Fibroblast of mammary gland (primary cell): ENCODE measurements around the gene CACNA2D3.

Source experiments
- DNase-seq: peaks from one replicate; pipeline ENCODE4 v3.0.0-alpha.2; 2010; ENCODE audit warnings: low read depth
- H3K4me3 ChIP-seq: 2 replicates; pipeline ENCODE4 v1.5.1; 2011; ENCODE audit warnings: low read depth, mild to moderate bottlenecking, low read length, moderate library complexity; ENCODE audit not compliant: control insufficient read depth
- TF ChIP-seq, protein P1 (sequence below): conservative IDR thresholded peaks from 2 replicates; pipeline ENCODE4 v1.5.1; 2011; ENCODE audit warnings: low read depth, low read length, inconsistent platforms; ENCODE audit not compliant: control insufficient read depth, insufficient read depth

Gene CACNA2D3

GRCh38 chr3:54897028-54897711 is 774.8 kb downstream of the CACNA2D3 start:
- H3K4me3 ChIP-seq: no peak overlapping the region
- DNase-seq: peak; percentile 90
- TF ChIP-seq, protein P1, sequence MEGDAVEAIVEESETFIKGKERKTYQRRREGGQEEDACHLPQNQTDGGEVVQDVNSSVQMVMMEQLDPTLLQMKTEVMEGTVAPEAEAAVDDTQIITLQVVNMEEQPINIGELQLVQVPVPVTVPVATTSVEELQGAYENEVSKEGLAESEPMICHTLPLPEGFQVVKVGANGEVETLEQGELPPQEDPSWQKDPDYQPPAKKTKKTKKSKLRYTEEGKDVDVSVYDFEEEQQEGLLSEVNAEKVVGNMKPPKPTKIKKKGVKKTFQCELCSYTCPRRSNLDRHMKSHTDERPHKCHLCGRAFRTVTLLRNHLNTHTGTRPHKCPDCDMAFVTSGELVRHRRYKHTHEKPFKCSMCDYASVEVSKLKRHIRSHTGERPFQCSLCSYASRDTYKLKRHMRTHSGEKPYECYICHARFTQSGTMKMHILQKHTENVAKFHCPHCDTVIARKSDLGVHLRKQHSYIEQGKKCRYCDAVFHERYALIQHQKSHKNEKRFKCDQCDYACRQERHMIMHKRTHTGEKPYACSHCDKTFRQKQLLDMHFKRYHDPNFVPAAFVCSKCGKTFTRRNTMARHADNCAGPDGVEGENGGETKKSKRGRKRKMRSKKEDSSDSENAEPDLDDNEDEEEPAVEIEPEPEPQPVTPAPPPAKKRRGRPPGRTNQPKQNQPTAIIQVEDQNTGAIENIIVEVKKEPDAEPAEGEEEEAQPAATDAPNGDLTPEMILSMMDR: no peak

DNA sequence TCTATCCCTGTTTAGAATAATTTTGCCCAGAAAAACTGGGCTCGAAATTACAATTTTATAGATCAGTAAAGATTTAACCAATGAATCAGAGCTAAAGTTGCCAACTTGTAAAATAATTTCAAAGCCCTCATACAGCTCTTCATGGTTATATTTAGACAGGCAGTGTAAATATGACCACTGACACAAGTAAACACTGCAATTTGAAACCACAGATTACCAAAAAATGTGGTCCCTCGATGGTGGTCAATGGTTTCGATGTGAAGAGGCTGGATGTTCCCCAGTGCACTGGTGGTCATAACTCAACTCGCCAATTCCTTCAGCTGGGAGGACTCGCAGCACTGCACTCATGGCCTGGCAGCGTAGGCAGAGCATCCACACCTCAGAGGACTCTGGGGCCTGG is 776.9 kb downstream of the CACNA2D3 start:
- no peak for DNase-seq
- TF ChIP-seq, protein P1: no peak
- H3K4me3 ChIP-seq: no peak overlapping the region

DNA sequence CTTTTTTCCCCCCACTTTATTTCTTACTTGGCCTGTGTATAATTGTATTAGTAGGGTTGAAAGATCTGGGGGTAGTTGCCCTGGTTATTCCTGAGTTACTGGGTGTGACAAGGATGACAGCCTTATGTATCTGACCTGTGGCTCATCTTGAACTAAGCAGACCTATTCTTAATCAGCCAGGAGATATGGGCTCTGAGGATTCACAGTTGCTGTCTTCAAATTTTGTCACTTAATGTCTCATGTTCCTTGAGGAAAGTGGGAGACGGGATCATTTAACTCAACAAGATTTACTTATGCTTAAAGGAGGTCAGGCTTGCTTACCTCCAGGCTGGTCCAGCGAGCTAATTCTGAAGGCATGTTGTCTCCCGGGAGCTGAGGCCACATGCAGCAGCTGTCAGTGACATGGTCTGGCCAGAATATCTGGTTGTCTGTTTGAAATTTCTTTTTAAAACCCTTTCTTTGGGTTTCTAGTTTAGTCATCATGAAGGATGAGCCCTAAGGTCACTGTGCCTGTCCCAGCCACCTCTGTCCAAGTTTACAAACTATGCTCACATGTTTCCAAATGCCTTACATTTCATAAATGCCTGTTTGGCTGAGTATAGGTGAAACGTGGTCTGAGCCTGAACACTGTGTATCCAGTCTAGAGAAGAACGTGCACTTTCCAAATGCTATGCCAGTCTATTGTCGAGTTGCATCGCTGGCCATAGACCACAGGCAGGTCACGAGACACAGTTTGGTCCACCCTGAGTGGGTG is 778.7 kb downstream of the CACNA2D3 start:
- no peak for DNase-seq
- H3K4me3 ChIP-seq: no peak overlapping the region
- TF ChIP-seq, protein P1: no peak

GRCh38 chr3:54901906-54902685 is 779.7 kb downstream of the CACNA2D3 start:
- TF ChIP-seq, protein P1: no peak
- no peak for DNase-seq
- H3K4me3 ChIP-seq: no peak overlapping the region

- TF ChIP-seq, protein P1: no peak
- no peak overlapping the region for H3K4me3 ChIP-seq
- DNase-seq: peak; percentile 19
Measured at GRCh38 chr3:54905261-54905888, 783.0 kb downstream of the CACNA2D3 start.

DNA sequence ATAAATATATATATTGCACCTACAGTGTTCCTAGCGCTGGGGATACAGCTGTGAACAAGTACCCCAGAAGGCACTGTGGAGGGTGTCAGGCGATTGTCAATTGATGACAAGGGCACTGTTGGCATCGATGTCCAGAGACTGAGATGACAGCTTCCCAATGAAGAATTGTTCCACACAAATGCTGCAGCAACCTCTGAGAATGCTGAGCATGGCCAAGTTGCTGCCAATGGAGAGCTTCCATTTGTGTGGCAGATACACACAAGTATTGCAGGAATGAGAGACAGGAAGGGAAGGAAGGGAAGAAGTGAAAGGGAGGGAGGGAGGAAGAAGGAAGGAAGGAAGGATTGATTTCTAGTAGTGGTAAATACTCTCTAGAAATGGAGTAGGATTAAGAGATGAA is 783.6 kb downstream of the CACNA2D3 start:
- H3K4me3 ChIP-seq: no peak overlapping the region
- no peak for DNase-seq
- TF ChIP-seq, protein P1: no peak
